Germinal center (tissue), 1 donor: Measurements from ENCODE around the gene GTPBP1.

Experiments
- DNase-seq: peaks from one replicate; pipeline ENCODE4 v3.0.0; 2012; ENCODE audit warnings: mixed read lengths, low spot score

Gene GTPBP1

GRCh38 chr22:38741166-38741565 is 35.4 kb downstream of the GTPBP1 start:
- DNase-seq, result no peak

GRCh38 chr22:38741576-38741975 is 35.8 kb downstream of the GTPBP1 start:
- no peak for DNase-seq

- DNase-seq, result no peak
Observed at GRCh38 chr22:38742176-38742942, 36.6 kb downstream of the GTPBP1 start.

- DNase-seq, result no peak
Observed at GRCh38 chr22:38744981-38745380, 39.2 kb downstream of the GTPBP1 start.

- DNase-seq, result no peak
Observed at GRCh38 chr22:38745676-38746460, 40.1 kb downstream of the GTPBP1 start.

- no peak for DNase-seq
Observed at GRCh38 chr22:38748487-38749136, 42.9 kb downstream of the GTPBP1 start.

- DNase-seq, result no peak
Observed at GRCh38 chr22:38750104-38750503, 44.4 kb downstream of the GTPBP1 start.

GRCh38 chr22:38750638-38751037 is 44.9 kb downstream of the GTPBP1 start:
- no peak for DNase-seq

GRCh38 chr22:38751066-38751421 is 45.3 kb downstream of the GTPBP1 start:
- no peak for DNase-seq

- DNase-seq, result peak; percentile 78
Observed at GRCh38 chr22:38751422-38752346, 45.9 kb downstream of the GTPBP1 start.

GRCh38 chr22:38753948-38754750 is 48.4 kb downstream of the GTPBP1 start:
- DNase-seq, result no peak

- DNase-seq, result peak; percentile 60
Observed at GRCh38 chr22:38754751-38755154, 49.0 kb downstream of the GTPBP1 start.

GRCh38 chr22:38755155-38755910 is 49.6 kb downstream of the GTPBP1 start:
- DNase-seq, result peak; percentile 68

GRCh38 chr22:38755911-38756532 is 50.3 kb downstream of the GTPBP1 start, which contains the start of gene SUN2:
SUN2 (minus strand) TSS chr22:38755998; CDS start chr22:38752628, 3,370 bp downstream.
- DNase-seq, result peak; percentile 99

GRCh38 chr22:38756711-38757463 is 51.1 kb downstream of the GTPBP1 start:
- no peak for DNase-seq

- no peak for DNase-seq
Observed at GRCh38 chr22:38757464-38757757, 51.7 kb downstream of the GTPBP1 start.

- DNase-seq, result no peak
Observed at GRCh38 chr22:38758276-38758945, 52.7 kb downstream of the GTPBP1 start.

GRCh38 chr22:38759005-38759404 is 53.3 kb downstream of the GTPBP1 start:
- DNase-seq, result no peak
